ENCODE data around the gene ARL13B.

Gene ARL13B

DNA sequence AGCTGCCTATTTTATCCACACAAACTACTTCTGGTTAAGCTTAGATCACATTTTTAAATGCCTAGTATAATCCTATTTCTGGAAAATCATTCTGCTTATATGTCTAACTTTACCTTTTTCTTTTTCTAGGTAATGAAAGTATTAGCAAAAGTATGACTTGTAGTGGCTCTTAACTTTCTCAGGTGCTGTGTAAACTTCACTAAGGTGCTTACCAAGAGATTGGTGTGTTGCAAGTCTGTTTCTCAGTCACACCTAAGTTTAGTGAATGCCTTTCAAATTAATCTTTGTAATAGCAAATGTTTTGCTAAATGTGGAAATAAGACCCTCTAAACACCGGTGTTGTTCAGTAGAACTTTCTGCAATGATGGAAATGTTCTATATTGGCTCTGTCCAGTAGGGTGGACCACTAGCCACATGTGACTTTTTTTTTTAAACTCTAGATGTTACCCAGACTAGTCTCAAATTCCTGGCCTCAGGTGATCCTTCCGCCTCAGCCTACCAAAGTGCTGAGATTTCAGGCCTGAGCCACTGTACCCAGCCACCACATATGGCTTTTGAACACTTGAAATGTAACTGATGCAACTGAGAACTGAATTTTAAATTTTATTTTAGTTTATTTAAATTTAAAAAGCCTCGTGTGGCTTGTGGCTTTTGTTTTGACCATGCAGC lies 22.0 kb downstream of the ARL13B start:
- Histone ChIP-seq H3K27ac (no peak overlapping the region), H3K4me3 (ENCODE audit: low read depth in 1 of 2, low read length in 1 of 2) (no peak overlapping the region), H3K27me3 (no peaks in the 10 kb centered on the region), H3K36me3 (no peaks in the 10 kb centered on the region), H3K4me1 (ENCODE audit: control insufficient read depth in 1 of 2, insufficient read depth in 1 of 2, low read depth in 1 of 2, low read length in 1 of 2) (peaks cover 0 to 4% of the 10 kb centered on the region in 2 experiments), H3K9me3 (no peaks in the 10 kb centered on the region)
- TF ChIP-seq, protein P1, sequence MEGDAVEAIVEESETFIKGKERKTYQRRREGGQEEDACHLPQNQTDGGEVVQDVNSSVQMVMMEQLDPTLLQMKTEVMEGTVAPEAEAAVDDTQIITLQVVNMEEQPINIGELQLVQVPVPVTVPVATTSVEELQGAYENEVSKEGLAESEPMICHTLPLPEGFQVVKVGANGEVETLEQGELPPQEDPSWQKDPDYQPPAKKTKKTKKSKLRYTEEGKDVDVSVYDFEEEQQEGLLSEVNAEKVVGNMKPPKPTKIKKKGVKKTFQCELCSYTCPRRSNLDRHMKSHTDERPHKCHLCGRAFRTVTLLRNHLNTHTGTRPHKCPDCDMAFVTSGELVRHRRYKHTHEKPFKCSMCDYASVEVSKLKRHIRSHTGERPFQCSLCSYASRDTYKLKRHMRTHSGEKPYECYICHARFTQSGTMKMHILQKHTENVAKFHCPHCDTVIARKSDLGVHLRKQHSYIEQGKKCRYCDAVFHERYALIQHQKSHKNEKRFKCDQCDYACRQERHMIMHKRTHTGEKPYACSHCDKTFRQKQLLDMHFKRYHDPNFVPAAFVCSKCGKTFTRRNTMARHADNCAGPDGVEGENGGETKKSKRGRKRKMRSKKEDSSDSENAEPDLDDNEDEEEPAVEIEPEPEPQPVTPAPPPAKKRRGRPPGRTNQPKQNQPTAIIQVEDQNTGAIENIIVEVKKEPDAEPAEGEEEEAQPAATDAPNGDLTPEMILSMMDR (IDR thresholded peaks at IDR 0.05): no peak

DNA sequence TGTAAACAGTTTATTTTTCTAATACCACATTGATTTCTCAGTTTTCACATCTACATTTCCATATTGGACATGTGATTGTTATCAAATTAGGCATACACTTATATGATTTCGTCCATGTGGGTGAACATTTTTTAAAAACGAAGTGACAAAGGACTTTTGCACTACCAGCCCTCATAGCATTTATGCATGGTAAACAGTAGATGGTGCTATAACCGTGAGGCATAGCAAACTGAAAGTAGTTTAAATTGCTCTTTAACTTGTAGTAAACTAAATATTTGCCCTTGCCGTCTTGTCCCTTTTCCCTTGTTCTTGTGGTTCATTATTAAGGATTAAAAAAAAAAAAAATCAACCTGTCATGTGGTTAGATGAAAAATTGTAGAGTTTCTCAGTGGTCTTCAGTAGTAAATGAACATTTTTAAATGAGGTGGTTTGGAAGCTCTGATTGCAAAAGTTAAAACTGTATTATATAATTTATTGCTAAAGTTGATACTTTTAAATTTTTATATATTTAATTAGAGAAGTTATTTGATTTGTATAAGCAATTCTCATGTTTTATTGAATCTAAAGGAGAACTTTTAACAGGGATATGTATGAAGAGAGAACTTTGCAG lies 24.5 kb downstream of the ARL13B start:
- Histone ChIP-seq H3K9me3 (no peaks in the 10 kb centered on the region), H3K27me3 (no peaks in the 10 kb centered on the region), H3K4me1 (ENCODE audit: control insufficient read depth in 1 of 2, insufficient read depth in 1 of 2, low read depth in 1 of 2, low read length in 1 of 2) (peaks cover 0 to 4% of the 10 kb centered on the region in 2 experiments), H3K4me3 (ENCODE audit: low read depth in 1 of 2, low read length in 1 of 2) (no peak overlapping the region), H3K27ac (no peak overlapping the region), H3K36me3 (no peaks in the 10 kb centered on the region)
- TF ChIP-seq, protein P1 (IDR thresholded peaks at IDR 0.05): peak; percentile 38

DNA sequence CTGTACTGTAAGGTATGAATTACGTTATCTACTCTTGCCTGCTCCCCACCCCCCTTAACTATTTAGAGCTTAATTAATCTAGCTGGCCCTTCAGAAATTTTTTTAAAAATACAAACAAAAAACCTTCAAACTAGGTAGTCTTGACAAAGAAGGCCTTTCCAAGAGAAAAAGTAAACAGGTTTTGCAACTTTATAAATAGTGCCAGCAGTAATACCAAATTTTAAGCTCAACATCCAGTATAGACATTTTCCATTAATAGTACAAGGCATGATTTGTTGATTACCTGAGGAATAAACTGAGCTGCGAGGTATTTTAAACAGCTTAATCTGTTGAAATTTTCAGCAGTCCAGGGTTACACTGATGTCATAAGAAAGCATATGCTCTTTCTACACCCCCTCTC lies 28.3 kb downstream of the ARL13B start:
- no peaks in the 10 kb centered on the region for H3K27me3 ChIP-seq
- TF ChIP-seq, protein P1 (IDR thresholded peaks at IDR 0.05): no peak
- no peaks in the 10 kb centered on the region for H3K9me3 ChIP-seq
- H3K27ac ChIP-seq: no peak overlapping the region
- H3K36me3 ChIP-seq: no peaks in the 10 kb centered on the region
- no peak overlapping the region for H3K4me3 ChIP-seq (ENCODE audit: low read depth in 1 of 2, low read length in 1 of 2)
- H3K4me1 ChIP-seq (ENCODE audit: control insufficient read depth in 1 of 2, insufficient read depth in 1 of 2, low read depth in 1 of 2, low read length in 1 of 2): peaks cover 0 to 4% of the 10 kb centered on the region in 2 experiments

DNA sequence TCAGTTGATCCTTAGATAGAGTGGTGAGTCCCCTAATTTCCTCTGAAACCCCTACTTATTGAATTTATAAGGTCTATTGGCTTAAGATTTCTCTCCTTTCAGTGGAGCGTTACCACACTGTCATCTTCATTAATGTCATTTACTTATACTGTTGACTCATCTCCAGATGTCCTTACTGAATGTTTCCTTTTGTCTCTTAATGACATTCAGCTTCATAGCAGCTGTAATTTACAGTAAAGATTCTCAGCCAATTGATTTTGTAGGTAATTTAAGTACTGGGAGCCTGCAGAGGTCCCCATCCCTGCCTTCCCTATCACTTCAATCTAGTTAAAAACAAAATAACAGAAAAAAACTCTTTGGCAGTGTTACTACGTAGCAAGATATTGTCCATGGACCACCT lies 29.7 kb downstream of the ARL13B start:
- Histone ChIP-seq H3K4me1 (ENCODE audit: control insufficient read depth in 1 of 2, insufficient read depth in 1 of 2, low read depth in 1 of 2, low read length in 1 of 2) (no peaks in the 10 kb centered on the region), H3K4me3 (ENCODE audit: low read depth in 1 of 2, low read length in 1 of 2) (no peak overlapping the region), H3K9me3 (no peaks in the 10 kb centered on the region), H3K27ac (no peak overlapping the region), H3K27me3 (no peaks in the 10 kb centered on the region), H3K36me3 (no peaks in the 10 kb centered on the region)
- TF ChIP-seq, protein P1 (IDR thresholded peaks at IDR 0.05): no peak

DNA sequence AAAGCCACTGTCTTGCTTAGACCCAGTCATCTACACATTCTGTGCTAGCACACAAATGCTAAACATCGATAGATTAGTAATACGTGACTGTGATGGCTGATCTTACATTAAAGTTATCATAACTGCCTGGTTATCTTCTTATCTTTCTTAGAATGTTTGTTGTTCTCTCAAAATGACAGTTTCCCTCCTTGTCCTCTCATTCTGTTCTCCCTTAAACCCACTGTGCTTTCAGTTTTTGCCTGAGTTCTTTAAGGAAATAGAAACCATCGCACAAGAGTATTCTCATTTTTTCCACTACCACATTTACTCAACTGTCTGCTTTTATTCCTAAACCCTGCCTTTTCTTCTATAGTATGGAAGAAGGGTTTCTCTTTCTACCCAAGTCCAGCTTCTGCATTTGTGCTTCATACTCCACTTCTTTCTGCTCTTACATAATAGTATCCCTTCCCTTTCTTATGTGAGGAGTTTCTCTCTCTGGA lies 31.3 kb downstream of the ARL13B start:
- TF ChIP-seq, protein P1 (IDR thresholded peaks at IDR 0.05): no peak
- Histone ChIP-seq H3K27me3 (no peaks in the 10 kb centered on the region), H3K36me3 (no peaks in the 10 kb centered on the region), H3K27ac (no peak overlapping the region), H3K4me3 (ENCODE audit: low read depth in 1 of 2, low read length in 1 of 2) (no peak overlapping the region), H3K4me1 (ENCODE audit: control insufficient read depth in 1 of 2, insufficient read depth in 1 of 2, low read depth in 1 of 2, low read length in 1 of 2) (no peaks in the 10 kb centered on the region), H3K9me3 (no peaks in the 10 kb centered on the region)

Data from neutrophil (primary cell).